ENCODE data around the gene OPRL1. TPM values are rescaled to one million over a fixed set of nuclear protein-coding genes. Genes with fewer than 3 reads are reported as not detected.

Gene OPRL1
- total RNA-seq, 1 donor from 2014 or later: 0.49 TPM

DNA sequence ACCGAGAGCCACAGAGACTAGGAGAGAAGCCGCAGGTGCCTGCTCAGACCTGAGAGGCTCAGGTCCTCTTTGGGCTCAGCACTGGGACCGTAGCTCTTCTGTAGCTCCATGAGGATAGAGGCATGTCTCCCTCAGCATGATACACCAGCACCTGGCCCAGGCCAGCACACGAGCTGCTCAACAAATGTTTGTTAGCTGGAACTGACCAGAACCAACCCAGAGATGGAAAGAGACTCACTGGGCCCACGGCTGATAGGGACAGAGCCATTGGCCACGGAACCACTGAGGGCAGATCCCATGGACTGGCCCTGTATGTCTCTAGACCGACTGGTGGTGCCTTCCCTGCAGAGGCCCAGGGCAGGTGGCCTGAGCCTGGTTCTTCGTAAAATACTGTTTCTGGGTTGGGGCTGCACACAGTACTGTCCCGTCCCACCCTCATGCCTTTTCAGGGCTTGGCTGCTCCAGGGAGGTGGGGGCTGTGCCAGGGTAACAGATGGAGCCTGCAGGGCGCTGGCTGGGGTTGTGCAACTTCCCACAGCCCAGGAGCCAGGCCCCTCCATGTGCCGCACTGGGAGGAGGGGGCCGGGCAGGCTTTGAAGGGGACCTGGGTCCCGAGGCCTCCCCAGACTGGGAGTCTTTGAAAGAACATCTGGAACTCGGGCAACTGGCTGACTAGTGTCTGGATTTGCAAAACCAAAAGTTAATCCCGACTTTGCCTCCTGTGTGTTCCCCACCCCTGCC is 38.7 kb upstream of the OPRL1 start:
- intact Hi-C loops (cut with DNase I): no loop called here
- ATAC-seq (no peak), DNase-seq (ENCODE audit: missing footprints) (no peak)

DNA sequence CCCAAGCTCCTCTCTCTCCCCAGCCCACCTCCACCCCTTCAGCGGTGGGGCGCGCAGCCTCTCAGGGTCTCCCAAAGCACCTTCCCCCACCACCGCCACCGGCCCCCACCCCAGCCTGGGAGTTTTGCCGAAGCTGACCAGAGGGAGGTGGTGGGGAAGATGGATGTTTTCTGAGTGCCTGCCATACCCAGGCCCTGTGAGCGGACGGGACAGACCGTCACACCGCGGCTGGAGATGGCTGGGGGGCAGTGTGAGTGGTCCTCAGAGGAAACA is 38.2 kb upstream of the OPRL1 start:
- intact Hi-C loops (cut with DNase I): no loop called here
- ATAC-seq (no peak), DNase-seq (ENCODE audit: missing footprints) (no peak)

DNA sequence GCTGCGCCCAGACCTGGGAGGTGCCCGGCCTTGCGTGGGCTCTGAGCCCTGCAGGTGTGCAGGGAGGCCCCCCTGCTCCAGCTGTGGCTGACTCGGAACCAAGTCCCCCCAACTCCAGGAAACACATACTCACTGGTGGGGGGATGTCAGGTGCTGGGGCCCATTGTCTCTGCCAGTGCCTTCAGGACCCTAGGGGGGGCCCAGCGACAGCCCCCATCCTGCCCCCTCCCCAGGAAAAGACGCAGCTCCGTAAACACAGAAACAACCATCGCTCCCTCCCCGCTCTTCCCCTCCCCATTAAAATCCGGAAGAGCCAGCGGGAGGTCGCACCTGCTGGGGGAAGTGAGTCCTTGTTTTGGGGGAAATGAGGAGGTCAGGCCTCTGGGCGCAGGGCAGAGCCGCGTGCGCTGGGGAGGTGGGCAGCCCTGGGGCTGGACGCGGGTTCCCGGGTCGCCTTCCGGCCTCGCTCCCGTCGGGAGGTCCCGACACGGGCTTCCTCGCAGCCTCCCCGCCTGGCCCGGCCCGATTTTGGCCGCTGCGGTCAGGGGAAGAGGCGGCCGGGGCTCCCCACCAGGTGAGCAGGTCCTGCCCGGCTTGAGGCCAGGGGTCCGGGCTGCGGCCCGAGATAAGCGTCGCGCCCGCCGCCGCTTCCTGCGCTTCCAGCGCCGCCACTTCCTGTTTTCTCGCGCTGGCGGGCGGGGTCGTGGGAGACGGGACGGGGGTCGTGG is 37.7 kb upstream of the OPRL1 start:
- intact Hi-C loops (cut with DNase I): no loop called here
- no peak for DNase-seq (ENCODE audit: missing footprints)
- no peak for ATAC-seq

DNA sequence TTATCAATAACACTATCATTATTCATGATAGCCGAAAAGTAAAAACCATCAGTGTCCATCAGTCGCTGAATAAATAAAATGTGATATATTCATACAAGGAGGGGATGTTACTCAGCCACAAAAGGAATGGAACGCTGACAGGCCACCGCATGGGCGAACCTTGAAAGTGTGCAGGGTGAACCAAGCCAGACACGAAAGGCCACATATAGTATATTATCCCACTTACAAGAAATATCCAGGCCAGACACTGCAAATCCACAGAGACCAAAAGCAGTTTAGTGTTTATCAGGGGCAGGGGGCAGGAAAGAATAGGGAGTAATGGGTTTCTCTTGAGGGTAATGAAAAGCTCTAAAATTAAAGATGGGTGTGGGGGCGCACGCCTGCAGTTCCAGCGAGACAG is 36.1 kb upstream of the OPRL1 start:
- intact Hi-C loops (cut with DNase I): no loop called here
- ATAC-seq (no peak), DNase-seq (ENCODE audit: missing footprints) (no peak)

DNA sequence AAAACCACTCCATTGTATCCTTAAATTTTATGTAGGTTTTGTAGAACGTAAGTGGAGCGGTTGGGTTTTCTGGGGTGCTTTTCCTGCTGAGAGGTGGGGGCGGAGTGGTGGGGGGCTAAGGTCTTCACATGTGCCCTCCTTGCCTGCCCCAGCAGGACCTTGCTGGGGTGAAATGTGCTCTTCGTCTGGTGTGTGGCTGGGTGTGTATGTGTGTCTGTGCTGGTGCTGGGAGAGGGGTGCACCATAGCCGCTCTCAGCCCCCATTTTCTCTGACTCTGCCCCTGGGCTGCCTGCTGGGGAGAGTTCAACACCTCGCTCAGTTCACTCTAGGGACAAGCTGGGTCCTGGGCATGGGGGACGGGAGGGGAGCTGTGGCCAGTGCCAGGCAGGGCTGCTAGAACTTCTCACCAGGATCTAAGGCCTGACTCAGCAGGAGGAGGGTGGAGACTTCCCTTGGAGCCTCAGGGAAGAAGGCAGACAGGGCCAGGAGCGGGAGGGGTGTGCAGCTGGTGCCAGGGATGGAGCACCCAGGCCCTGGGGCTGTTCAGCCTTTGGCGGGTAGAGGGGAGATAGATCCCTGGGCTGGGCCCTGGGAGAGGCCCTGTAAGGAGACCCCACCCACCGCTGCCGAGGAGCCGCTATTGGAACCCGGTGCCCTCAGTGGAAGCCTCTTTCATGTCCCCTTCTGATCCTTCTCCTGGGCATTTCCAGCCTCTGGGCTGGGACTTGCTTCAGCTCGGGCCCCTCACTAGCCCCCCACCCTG is 35.2 kb upstream of the OPRL1 start:
- intact Hi-C loops (cut with DNase I): no loop called here
- no peak for ATAC-seq
- DNase-seq (ENCODE audit: missing footprints): no peak

DNA sequence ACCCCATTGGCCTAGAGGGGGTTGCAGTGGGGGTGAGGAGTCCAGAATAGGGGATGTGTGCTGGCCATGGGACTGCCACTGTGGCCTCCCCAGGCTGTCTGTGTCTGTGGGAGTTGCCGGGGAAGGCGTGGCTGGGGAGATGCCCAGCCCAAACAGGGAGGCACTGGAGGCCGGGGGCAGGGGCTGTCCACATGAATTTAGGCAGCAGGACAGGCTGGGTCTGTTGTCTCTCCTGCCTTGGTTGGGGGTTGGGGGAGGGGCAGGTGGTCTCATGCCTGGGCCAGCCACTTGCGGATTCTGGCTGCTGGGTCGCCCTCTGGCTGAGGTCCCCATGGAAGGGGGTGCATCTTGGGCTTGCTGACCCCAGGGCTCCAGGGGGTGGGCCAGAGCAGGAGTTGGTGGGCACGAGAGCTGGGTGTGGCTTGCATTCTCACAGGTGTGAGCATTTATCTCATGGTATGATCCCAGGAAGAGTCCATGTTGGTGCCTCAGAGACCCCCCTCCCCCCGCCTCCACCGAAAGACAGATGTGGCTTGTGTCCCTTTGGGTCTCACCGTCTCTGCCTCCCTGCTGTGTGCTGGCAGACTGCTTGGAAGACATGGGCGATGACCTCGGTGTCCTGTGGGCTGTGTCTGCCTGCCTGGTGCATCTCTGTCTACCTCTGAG is 34.4 kb upstream of the OPRL1 start:
- no peak for DNase-seq (ENCODE audit: missing footprints)
- intact Hi-C loops (cut with DNase I): no loop called here
- ATAC-seq: no peak

DNA sequence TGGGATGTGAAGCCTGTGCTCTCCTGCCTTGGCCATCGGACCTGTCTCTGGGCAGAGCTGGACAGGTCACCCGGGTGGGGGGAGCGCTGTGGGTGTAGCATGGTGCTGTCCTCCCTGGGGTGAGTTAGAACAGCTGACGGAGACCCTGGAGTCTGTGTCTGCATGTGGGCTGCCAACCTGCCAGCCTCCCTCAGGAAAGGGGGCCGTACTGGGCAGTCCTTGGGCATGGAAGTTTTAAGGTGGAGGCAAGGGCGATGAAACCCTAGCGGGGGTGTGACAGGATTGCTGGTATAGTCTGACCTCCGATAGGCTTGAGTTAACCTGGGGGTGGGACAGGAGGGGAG is 32.9 kb upstream of the OPRL1 start:
- DNase-seq (ENCODE audit: missing footprints): no peak
- intact Hi-C loops (cut with DNase I): no loop called here
- ATAC-seq: no peak

DNA sequence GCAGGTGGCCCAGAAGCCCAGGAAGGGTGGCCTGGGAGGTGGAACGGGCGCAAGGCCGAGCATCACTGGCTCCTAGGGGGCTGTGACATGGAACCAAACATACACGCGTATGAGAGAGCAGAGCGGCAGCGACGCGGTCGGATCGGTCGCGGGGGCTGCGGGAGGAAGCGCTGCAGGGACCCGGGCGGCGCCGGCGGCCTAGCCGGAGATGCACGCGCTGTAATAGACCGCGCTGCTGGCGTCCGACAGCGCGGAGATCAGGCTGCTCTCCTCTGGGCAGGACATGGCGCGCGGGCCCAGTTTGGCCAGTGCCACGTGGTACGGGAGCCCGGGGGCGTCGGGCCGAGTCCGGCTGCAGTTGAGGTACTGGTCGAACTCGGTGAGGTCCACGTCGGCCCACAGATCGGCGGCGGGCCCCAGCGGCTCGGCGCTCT is 31.9 kb upstream of the OPRL1 start:
- ATAC-seq: no peak
- intact Hi-C loops (cut with DNase I): no loop called here
- no peak for DNase-seq (ENCODE audit: missing footprints)

DNA sequence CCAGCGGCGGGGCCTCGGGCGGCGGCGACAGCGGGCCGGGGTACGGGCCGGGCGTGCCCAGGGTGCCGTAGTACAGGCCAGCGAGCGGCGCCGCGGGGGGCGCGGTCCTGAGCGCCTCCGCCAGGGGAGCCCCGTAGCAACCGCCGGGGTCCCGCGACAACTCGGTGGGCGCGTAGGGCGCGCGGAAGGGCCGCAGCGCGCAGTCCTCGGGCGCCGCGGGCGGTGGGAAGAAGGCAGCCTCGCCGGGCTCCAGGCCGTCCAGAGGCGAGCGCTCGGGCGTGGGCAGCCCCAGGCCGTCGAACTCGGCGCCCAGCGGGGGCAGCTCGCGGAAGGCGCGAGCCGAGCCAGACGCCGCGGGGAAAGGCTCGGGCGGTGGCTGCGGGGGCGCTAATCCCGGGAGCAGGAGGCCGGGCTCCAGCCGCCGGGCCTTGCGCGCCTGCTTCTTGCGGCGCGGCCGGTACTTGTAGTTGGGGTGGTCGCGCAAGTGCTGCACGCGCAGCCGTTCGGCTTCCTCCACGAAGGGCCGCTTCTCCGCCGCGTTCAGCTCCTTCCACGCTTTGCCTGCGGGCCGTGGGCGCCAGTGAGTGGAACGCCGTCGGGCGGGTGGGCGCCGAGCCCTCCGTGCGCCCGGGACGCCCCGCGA is 31.4 kb upstream of the OPRL1 start:
- DNase-seq (ENCODE audit: missing footprints) (no peak), ATAC-seq (no peak)
- intact Hi-C loops (cut with DNase I): no loop called here

DNA sequence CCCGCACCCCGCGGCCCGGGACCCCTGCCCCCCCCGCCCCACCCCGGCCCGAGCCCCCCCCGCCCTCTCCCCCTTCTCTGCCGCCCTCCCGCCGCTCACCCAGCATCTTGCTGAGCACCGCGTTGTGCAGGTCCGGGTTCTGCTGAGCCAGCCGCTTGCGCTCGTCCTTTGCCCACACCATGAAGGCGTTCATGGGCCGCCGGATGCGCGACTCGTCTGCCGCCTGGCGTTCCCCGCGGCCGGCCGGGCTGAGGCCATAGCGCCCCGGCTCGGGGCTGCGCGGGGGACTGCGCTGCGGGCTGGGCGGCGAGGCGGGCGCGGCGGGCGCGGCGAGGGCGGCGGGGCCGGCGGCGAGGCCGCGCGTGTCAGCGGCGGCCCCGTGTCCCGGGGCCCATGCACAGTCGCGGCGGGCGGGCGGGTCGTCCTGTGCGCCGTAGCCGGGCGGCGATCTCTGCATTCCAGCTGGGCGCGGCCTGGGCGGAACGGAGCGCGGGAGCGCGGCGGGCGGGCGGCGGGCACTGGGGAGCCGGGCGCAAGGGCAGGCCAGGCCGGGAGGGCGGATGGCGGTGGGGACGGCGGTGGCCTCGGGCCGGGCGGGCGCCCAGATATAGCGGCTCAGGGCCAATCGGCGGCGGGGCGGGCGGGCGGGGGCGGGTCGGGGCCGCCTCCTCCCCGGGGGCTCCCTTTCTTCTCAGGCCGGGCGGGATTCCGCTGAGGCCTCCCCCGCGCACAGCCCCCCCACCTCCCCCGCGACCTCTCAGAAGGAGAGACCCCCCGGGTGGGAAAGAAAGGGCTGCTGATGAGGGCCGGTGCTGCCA is 30.6 kb upstream of the OPRL1 start, which contains the start of gene SOX18:
Gene SOX18, minus strand, starts transcription at position 580 of the 818 bp plus-strand sequence. Its CDS starts 123 bp downstream, at position 457.
- intact Hi-C loops (cut with DNase I): no loop called here
- ATAC-seq (no peak), DNase-seq (ENCODE audit: missing footprints) (no peak)

DNA sequence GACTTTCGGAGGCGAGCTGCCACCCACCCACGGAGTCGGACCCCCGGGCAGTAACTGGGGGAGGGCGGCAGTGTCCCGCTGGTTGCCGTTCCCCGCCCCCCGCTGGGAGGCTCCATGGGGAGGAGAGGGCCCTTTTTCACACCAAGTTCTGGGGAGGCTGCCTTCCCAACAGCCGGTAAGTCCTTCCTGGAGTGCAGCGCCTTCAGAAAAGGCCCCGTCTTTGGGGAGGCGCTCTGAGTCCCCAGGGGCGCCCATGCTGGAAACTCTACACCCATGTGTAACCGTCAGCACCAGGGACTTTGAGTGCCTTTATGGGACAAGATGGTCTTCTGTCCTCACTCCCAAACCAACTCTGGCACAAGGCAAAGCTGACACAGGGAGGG is 30.0 kb upstream of the OPRL1 start:
- no peak for ATAC-seq
- intact Hi-C loops (cut with DNase I): loop anchor here (10.0 kb wide), 1 partner anchor 195 kb away; no protein-coding TSS in a partner anchor

DNA sequence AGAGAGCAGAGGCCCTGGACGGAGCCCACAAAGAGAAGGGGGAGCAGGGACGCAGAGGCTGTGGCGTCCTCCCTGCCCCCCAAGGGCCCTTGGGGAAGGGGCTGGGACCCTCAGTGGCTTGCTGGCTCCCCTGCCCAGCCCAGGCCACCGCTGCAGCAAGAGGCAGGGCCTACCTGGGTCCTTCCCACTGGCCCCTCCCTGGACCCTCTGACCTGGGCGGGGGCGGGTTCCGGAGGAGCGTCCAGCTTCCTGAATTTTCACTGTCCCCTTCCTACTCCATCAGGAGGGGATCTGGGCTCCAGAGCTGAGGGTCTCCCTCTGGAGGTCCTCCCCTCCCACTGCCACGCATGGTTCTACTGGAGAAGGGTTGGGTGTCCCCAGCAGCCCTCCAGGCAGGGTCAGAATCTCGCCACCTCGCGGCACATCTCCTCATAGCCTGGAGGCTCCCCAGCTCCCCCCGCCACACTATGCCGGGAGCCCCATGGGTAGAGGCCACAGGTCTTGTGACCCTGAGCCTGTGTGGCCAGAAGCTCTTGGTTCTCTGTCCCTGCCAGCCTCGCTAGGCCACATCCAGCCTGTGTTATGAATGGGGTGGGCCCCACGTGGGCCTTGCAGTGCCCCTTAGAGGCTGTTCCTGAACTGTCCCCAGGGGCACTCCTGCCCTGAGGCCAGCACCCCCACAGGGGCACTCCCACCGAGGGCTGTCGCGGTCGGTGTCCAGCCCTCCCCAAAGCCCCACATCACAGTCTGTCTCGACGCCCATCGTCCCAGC is 29.4 kb upstream of the OPRL1 start:
- intact Hi-C loops (cut with DNase I): loop anchor here (10.0 kb wide), 1 partner anchor 196 kb away; no protein-coding TSS in a partner anchor
- ATAC-seq: no peak
- no peak for DNase-seq (ENCODE audit: missing footprints)

More for the DNA sequence above, 30.0 kb upstream of the OPRL1 start:
- DNase-seq (ENCODE audit: missing footprints): no peak

DNA sequence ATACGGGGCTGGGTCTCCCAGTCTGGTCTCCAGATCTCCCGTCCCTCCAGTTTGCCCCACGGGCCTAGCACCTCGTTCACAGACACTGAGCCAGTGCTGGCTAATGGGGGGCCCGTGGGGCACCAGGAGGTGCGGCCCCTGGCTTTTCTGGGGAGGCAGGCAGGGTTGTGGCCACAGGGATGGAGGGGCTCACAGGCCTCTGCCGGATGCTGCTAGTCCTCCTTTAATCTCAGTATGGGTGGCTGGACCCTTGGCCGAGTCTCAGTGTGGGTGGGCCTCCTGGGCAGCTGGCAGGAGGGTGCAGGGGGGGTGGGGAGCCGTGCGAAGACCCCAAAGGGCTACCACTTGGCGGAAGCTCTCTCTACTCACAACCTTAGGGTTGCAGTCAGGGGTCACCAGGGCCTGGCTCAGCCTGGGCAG is 28.8 kb upstream of the OPRL1 start:
- intact Hi-C loops (cut with DNase I): loop anchor here (10.0 kb wide), 1 partner anchor 196 kb away; no protein-coding TSS in a partner anchor
- ATAC-seq (no peak), DNase-seq (ENCODE audit: missing footprints) (no peak)

DNA sequence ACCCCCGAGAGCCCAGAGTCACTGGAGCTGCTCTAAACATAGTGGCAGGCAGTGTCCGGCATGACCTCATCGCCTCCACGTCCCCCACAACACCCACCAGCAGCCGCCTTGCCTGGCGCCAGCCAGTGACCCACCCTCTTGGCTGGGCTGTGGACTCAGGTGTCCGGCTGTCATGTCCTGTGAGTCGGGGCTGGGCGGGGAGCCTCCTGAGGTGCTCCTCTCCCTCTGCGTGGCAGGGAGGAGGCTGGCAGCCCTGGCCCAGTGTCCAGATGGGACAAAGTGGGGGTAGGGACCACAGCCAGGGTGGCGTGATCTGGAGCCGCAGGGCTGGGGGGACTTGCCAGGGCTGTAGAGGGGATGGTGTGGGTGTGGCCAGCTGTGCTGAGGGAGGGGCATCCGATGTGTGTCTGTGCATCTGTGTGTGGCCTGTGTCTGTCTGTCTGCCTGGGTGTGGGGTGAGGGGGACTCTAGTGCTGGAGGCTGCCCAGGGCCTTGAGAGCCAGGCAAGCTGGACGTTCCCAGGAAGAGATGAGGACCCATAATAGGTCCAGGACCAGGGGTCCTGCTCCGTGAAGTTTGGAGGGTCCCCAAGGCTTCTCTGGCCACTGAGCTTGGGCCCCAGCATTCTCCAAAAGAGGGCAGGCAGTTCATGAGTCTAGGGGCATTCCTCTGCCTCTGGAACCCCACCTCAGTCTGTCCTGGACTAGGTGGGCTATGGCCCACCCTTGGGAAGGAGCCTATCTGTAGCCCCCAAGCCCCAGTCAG is 28.1 kb upstream of the OPRL1 start:
- intact Hi-C loops (cut with DNase I): loop anchor here (10.0 kb wide), 1 partner anchor 197 kb away; no protein-coding TSS in a partner anchor
- ATAC-seq (peak; percentile 48), DNase-seq (ENCODE audit: missing footprints) (peak; percentile 87)

DNA sequence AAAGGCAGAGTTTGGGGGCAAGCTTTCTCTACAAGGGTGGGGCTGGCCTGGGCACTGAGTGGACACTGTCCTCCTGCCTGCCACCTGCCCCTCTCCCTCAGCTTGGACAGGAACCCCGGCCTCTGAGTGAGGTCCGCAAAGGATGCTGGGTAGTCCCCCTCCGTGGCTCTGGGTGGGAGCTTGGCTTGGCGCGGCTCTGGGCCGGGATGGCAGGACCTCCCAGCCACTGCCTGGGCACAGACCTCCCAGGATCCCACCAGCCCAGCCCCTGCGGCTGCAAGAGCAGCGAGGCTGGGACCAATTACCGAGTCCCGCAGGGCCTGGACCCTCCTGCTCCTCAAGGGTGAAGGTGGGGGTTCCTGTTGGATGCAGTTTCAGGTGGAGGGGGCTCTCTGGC is 27.6 kb upstream of the OPRL1 start:
- intact Hi-C loops (cut with DNase I): loop anchor here (10.0 kb wide), 1 partner anchor 198 kb away; no protein-coding TSS in a partner anchor
- no peak for ATAC-seq
- no peak for DNase-seq (ENCODE audit: missing footprints)

Measured in Right ventricle myocardium inferior (tissue), 1 donor.